ENCODE results near the gene EXOC3. TPM values are rescaled to one million over a fixed set of nuclear protein-coding genes. Genes with fewer than 3 reads are reported as not detected.

Gene EXOC3
- total and polyA plus RNA-seq, 7 donors, result 18.6 to 68.7 (median 48.2) TPM

GRCh38 chr5:514101-514485 is 71.1 kb downstream of the EXOC3 start:
- H3K4me3 ChIP-seq, result no peak overlapping the region
- TF ChIP-seq CTCF (IDR thresholded peaks at IDR 0.05), result no peak
- WGBS, 2 donors, result 80 to 82% methylated on average over 12 of the region's 12 CpGs
- no peak overlapping the region for H3K27ac ChIP-seq
- no peaks in the 10 kb centered on the region for H3K9me3 ChIP-seq
- H3K36me3 ChIP-seq, result no peaks in the 10 kb centered on the region
- H3K4me1 ChIP-seq, result no peaks in the 10 kb centered on the region
- H3K27me3 ChIP-seq, result peaks cover 0 to 64% (median 22%) of the 10 kb centered on the region in 3 donors
- DNase-seq, result no peak
- intact Hi-C loops (cut with DNase I), result no loop called here

DNA sequence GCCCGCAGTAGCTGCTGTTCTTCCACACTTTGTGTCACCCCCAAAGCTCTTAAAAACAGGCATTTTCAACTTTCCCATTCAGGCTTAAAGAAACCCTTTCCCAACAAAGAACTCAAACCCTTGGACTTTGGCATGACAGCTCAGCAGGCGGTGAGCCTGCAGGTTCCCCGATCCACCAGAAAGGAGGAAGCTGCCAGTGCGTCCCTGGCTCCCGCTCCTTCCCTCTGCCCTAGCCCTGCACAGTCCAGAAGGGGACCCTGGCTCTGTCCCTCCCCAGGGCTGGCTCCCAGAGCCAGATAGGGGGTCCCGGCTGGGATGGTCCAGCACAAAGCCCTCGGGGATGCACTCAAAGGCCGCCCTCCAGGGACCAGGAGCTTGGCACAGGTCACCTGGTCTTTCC is 71.7 kb downstream of the EXOC3 start:
- Histone ChIP-seq H3K27me3 (peaks cover 0 to 70% (median 25%) of the 10 kb centered on the region in 3 donors), H3K4me3 (no peak overlapping the region), H3K36me3 (no peaks in the 10 kb centered on the region), H3K9me3 (no peaks in the 10 kb centered on the region), H3K4me1 (no peaks in the 10 kb centered on the region), H3K27ac (no peak overlapping the region)
- intact Hi-C loops (cut with DNase I), result no loop called here
- DNase-seq, result no peak
- WGBS, 2 donors, result 38 to 68% methylated on average over 8 of the region's 8 CpGs
- TF ChIP-seq CTCF (IDR thresholded peaks at IDR 0.05) (no peak), POLR2AphosphoS5 (IDR thresholded peaks at IDR 0.05) (no peak), EP300 (IDR thresholded peaks at IDR 0.05) (no peak), POLR2A (IDR thresholded peaks at IDR 0.05) (no peak)

- 42 to 58% methylated on average over 11 of the region's 11 CpGs for WGBS, 2 donors
- TF ChIP-seq EP300 (IDR thresholded peaks at IDR 0.05), result no peak
- TF ChIP-seq CTCF (IDR thresholded peaks at IDR 0.05), result no peak
- no peak for TF ChIP-seq POLR2AphosphoS5 (IDR thresholded peaks at IDR 0.05)
- TF ChIP-seq POLR2A (IDR thresholded peaks at IDR 0.05), result no peak
- Histone ChIP-seq H3K4me1 (no peaks in the 10 kb centered on the region), H3K27ac (no peak overlapping the region), H3K27me3 (peaks cover 0 to 77% (median 31%) of the 10 kb centered on the region in 3 donors), H3K9me3 (no peaks in the 10 kb centered on the region), H3K36me3 (no peaks in the 10 kb centered on the region), H3K4me3 (no peak overlapping the region)
- intact Hi-C loops (cut with DNase I), result no loop called here
- no peak for DNase-seq
Measured at GRCh38 chr5:515273-515836, 72.4 kb downstream of the EXOC3 start.

DNA sequence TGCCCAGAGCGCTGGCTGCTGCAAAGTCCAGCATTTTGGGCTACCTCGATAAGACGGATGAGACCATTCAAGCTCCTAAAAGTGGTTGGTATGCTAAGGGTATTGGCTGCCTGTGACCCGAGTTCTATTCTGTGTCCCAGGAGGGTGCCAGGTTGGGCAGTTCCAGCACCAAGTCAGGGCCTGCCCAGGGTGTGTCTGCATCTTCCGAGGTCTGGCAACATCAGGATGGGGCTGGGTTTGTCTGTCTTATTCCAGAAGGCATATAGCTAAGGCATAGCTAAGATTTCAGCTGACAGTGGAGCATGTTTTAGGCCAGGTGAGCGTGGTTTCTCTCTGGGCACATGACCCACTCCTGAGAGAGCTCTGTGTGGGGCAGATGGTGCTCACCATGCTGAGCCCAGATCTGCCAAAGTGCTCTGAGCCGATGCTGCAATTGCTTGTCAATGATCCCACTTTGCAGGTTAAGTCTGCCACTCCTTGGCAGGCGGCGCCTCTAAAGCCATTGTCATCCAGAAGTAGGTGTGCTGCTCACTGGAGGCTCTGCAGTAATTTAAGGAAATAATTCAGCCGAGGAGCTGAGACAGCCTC is 73.5 kb downstream of the EXOC3 start:
- DNase-seq, result no peak
- Histone ChIP-seq H3K27ac (no peak overlapping the region), H3K4me1 (no peaks in the 10 kb centered on the region), H3K36me3 (no peaks in the 10 kb centered on the region), H3K27me3 (peaks cover 0 to 82% (median 42%) of the 10 kb centered on the region in 3 donors), H3K9me3 (no peaks in the 10 kb centered on the region), H3K4me3 (no peak overlapping the region)
- WGBS, 2 donors, result 82 to 86% methylated on average over 10 of the region's 10 CpGs
- TF ChIP-seq POLR2AphosphoS5 (IDR thresholded peaks at IDR 0.05) (no peak), POLR2A (IDR thresholded peaks at IDR 0.05) (no peak), EP300 (IDR thresholded peaks at IDR 0.05) (no peak), CTCF (IDR thresholded peaks at IDR 0.05) (no peak)
- intact Hi-C loops (cut with DNase I), result no loop called here

Other genes with a start within 250 kb of the EXOC3 start
- gene CCDC127, start 225.0 kb upstream of the EXOC3 start, total RNA-seq, result 1 to 10 TPM; 5.7 to 8.3 (median 7.1) TPM
- gene CCDC127, start 225.0 kb upstream of the EXOC3 start, polyA plus RNA-seq, result 1 to 10 TPM; 1.2 to 3.3 (median 1.2) TPM
- gene SDHA, start 224.9 kb upstream of the EXOC3 start, total RNA-seq, result 10 to 100 TPM; 72.7 to 87.0 (median 80.2) TPM
- 100 to 1,000 TPM; 184 to 290 (median 187) TPM for gene SDHA, start 224.9 kb upstream of the EXOC3 start, polyA plus RNA-seq
- 10 to 100 TPM; 47.6 to 69.1 (median 53.5) TPM for gene PDCD6, start 171.5 kb upstream of the EXOC3 start, total RNA-seq
- gene PDCD6, start 171.5 kb upstream of the EXOC3 start, polyA plus RNA-seq, result 100 to 1,000 TPM; 174 to 231 (median 182) TPM
- 1 to 10 TPM in 1 of 4 donors, under 1 TPM in 2, not detected in 1; under 0.01 to 1.4 (median 0.68) TPM for gene AHRR, start 121.5 kb upstream of the EXOC3 start, total RNA-seq
- 1 to 10 TPM in 2 of 3 donors, under 1 TPM in 1; 0.85 to 1.8 (median 1.2) TPM for gene AHRR, start 121.5 kb upstream of the EXOC3 start, polyA plus RNA-seq
- gene SLC9A3, start 81.3 kb downstream of the EXOC3 start, total RNA-seq, result 1 to 10 TPM in 3 of 4 donors, under 1 TPM in 1; 0.83 to 2.5 (median 2.4) TPM
- gene SLC9A3, start 81.3 kb downstream of the EXOC3 start, polyA plus RNA-seq, result 10 to 100 TPM; 12.0 to 51.3 (median 19.9) TPM
- 1 to 10 TPM in 2 of 4 donors, under 1 TPM in 2; 0.36 to 5.0 (median 1.4) TPM for gene CEP72, start 169.2 kb downstream of the EXOC3 start, total RNA-seq
- gene CEP72, start 169.2 kb downstream of the EXOC3 start, polyA plus RNA-seq, result 1 to 10 TPM in 2 of 3 donors, under 1 TPM in 1; 0.60 to 7.1 (median 1.6) TPM

Data from sigmoid colon (tissue), 7 donors.